Astrocyte (in vitro differentiated cells and primary cell): ENCODE data around the gene SLC38A8.

Source experiments
- CTCF ChIP-seq: IDR thresholded peaks from 2 replicates; pipeline ENCODE4 v1.5.1; 2011; ENCODE audit warnings: low read depth, mild to moderate bottlenecking, inconsistent platforms, low read length, moderate library complexity; ENCODE audit not compliant: insufficient read depth
- EZH2 ChIP-seq: IDR thresholded peaks from 2 replicates; pipeline ENCODE4 v1.6.1; 2012; ENCODE audit warnings: mild to moderate bottlenecking, low read length, inconsistent platforms; ENCODE audit not compliant: insufficient read depth

- TF ChIP-seq CTCF = no peak
- TF ChIP-seq EZH2 = no peak
Measured at GRCh38 chr16:83996481-83997252, 45.9 kb downstream of the SLC38A8 start.
